Renal cortex interstitium (tissue), 11 donors: ENCODE results near the gene FGF12. TPM values are rescaled to one million over a fixed set of nuclear protein-coding genes. Genes with fewer than 3 reads are reported as not detected.
A peak's percentile ranks its signal among the peaks of the same experiment; 100 is the strongest.
"Not testable (repeated sequence)": the region's sequence is repeated elsewhere in the genome, so short reads cannot be mapped to it uniquely, and the experiment has no call there.

Experiments used
- DNase-seq, 11 donors: peaks; one replicate each; pipeline ENCODE4 v3.0.0-alpha.2; 2013; ENCODE audit warnings: low read depth in 9 of 11, low spot score in 4 of 11; ENCODE audit errors: extremely low read depth in 1 of 11
- polyA plus RNA-seq, 3 donors: library from polyadenylated mRNA; unstranded; fragments of 120-200 nt; gene quantifications; one replicate each; pipeline ENCODE4 v1.2.1, GENCODE V29; 2013; ENCODE audit not compliant: insufficient read length in 3 of 3

Gene FGF12
- polyA plus RNA-seq, 3 donors, result 6.1 to 7.3 (median 7.1) TPM

GRCh38 chr3:192620275-192620674 is 107.1 kb downstream of the FGF12 start:
- DNase-seq, result no peak

DNA sequence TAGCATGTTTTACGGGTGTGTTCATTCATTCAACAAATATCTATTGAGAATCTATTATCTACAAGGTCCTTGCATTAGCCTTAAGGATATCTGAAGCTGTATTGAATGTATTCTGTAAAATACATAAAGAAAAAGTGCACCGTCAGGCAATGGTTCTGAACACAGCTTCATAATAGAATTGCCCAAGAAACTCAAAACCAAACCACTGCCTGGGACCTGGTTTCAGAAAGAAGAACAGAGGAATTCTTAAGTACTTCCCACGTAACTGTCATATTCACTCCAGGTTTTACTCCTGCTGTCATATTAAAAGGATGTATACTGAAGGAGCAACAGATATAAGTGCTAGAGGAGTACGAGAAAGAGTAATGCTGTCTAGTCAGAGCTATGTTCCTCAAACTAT is 115.9 kb downstream of the FGF12 start:
- DNase-seq, result no peak

DNA sequence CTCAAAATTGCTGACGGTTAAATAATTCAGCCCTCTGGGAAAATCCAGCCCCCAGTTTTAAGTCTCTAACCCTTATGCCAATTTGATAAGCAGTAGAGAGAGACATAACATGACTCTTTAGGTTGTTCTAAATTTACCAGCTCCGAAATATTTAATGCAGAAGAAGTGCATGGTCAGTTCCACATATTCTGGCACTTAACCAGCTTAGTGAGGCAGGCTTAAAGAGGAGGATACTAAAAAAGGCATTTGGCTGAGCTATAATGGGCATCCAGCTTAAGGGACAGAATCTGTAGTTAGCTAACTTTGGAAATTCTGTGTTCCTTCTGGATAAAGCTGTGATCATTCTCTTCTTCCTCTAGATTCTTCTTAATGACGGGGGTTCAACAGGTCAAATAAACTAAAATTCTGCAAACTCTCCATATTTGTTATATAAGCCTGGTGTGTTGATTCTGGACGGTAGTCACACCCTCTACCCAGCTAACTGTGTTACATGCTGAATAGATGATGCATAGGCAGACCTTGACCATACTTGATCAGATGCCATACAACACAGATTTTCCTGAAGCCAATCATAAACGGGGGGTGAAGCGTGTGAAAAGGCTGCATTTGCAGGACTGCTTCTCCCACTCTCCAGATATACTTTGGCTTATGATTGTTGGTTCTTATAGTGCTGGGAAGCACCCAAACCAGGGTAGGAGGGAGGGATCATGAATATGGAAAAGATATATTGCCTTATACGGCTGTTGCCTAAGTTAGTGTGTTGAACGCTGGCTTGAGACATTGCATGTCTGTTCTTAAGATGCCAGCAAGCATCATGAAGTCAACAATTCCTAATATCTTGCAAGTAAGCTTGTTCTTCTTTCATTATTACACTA is 118.4 kb downstream of the FGF12 start:
- no peak for DNase-seq

DNA sequence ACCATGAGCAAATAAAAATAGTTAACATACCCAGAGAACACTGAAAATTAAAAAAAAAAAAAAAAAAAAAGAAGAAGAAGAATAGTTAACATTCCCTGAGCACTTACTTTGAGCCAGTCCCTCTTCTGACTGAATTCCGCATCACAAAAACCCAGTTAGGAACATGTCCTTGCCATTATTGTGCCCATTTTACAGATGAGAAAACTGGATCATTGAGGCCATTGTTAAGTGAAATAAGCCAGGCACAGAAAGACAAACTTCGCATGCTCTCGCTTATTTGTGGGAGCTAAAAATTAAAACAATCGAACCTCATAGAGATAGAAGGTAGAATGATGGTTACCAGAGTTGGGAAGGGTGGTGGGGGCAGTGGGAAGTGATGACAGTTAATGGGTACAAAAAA is 119.5 kb downstream of the FGF12 start:
- no peak for DNase-seq

GRCh38 chr3:192597913-192598312 is 129.4 kb downstream of the FGF12 start:
- DNase-seq, result no peak

DNA sequence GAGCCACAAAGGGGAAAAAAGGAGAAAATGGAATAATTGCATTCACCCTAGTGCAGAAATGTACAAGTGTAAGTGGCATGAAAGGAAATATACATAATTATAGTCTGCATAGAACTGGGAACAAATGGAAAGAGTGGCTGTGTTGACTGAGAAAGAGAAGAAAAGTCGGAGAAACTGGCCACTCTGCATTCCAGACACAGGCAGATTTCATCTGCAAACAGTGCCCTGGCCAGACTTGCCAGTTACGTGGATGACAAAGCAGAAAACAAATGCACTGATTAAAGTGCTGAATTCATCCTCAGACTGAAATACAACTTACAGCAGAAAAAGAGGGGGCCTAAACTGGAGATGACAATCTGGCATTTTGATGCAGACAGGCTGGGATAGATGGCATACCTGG is 129.8 kb downstream of the FGF12 start:
- DNase-seq, result no peak

GRCh38 chr3:192578729-192579128 is 148.6 kb downstream of the FGF12 start:
- no peak for DNase-seq

- DNase-seq, result no peak
Measured at GRCh38 chr3:192577811-192578210, 149.5 kb downstream of the FGF12 start.

- DNase-seq, result no peak
Measured at GRCh38 chr3:192577271-192577670, 150.1 kb downstream of the FGF12 start.

DNA sequence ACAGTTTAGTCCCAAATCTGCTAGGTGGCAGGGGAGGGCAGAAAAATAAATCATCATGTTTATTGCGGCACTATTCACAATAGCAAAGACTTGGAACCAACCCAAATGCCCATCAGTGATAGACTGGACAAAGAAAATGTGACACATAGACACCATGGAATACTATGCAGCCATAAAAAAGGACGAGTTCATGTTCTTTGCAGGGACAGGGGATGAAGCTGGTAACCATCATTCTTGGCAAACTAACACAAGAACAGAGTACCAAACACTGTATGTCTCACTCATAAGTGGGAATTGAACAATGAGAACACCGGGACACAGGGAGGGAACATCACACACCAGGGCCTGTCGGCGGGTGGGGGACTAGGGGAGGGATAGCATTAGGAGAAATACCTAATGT is 150.6 kb downstream of the FGF12 start:
- DNase-seq, result not testable (repeated sequence)

DNA sequence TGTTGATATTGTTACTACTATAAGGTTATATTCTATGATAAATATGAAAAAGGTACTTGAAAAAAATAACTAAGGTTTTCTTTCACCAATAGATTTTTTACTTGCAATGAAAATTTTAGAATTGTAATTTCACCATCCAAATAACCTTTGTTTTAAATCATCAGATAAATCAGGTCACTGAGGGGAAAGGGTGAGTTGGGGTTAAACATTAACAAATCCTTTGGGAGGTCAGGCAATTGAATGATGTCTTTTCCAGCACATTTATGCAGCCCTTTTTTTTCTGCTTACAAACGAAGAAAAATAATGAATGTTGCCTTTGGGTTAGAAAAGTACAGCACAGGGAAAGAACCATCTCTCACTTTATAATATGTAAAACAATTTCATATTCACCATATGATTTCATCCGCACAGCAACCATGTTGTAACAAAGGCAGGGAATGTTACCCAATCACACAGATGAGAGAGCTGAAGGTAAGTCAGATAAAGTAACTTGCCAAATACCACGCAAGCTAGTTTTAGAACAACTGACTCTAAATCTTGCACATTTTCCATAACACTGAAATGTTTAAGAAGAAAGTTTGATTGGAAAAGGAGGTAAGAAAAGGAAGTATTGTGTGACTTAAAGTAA is 151.3 kb downstream of the FGF12 start:
- DNase-seq, result no peak

DNA sequence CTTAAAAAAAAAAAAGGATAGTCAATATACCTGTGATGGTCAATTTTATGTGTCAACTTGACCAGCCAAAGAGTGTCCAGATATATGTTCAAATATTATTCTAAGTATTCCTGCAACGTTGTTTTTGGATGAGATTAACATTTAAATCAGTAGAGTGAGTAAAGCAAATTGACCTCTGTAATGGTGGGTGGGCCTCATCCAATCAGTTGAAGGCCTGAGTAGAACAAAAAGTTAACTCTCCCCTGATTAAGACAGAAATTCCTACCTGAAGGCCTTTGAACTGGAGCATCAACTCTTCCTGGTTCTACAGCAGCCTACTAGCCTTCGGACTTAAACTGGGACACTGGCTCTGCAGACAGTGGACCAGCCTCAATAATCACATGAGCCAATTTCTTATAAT is 154.1 kb downstream of the FGF12 start:
- no peak for DNase-seq

- DNase-seq, result peak in 4 of 11 donors; percentile 6 to 29 (median 18)
Measured at GRCh38 chr3:192570821-192571791, 156.2 kb downstream of the FGF12 start.

- DNase-seq, result no peak
Measured at GRCh38 chr3:192570315-192570714, 157.0 kb downstream of the FGF12 start.

GRCh38 chr3:192566706-192567290 is 160.5 kb downstream of the FGF12 start:
- DNase-seq, result peak in 9 of 11 donors; percentile 41 to 68 (median 64)

DNA sequence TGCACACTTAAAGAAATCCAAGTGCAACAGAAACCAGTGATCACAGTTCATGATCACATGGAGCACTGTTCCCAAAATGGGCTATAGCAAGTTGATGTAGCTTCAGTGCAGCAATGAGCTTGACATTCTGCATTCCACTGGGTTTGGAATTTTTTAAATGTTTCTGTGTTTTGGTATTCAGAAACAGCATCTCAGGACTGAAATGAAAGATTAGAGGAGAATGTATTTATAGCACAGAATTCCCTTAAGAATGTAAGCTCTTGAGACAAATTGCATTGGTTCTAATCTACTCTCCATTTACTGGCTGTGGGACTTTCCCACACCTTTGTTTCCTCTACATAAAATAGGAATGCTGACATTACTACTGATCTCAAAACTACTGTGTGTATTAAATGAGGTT is 162.7 kb downstream of the FGF12 start:
- no peak for DNase-seq

DNA sequence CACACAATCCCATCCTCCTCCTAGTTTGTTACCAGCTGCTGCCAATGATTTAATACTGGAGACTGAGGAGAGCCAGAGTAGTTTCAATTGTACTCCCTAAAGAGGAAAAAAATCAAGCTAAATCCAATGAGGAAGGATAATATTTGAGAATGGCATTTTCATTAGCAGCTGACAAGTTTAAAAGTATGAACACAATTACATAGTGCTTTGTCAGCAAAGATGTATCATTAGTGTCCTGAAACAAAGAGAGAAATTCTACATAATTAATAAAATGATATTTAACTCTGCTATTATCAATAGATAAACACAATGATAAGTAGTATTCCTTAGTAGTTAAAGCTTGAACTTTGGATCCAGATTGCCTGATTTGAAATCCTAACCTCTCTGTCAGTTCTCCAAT is 163.9 kb downstream of the FGF12 start:
- DNase-seq, result no peak

- no peak for DNase-seq
Measured at GRCh38 chr3:192553707-192554106, 173.6 kb downstream of the FGF12 start.

- DNase-seq, result no peak
Measured at GRCh38 chr3:192550356-192550755, 177.0 kb downstream of the FGF12 start.
